Lung (tissue), 12 donors: Measurements from ENCODE around the gene PCDHA1. TPM values are rescaled to one million over a fixed set of nuclear protein-coding genes. Genes with fewer than 3 reads are reported as not detected.
"Not testable (repeated sequence)": the region's sequence is repeated elsewhere in the genome, so short reads cannot be mapped to it uniquely, and the experiment has no call there.

Experiments used
- ATAC-seq: fragments of 200-7000 bp; cut with Tn5 transposase; one replicate; pipeline ENCODE4 v1.9.1; 2020; ENCODE audit warnings: moderate number of reproducible peaks; ENCODE audit not compliant: insufficient read depth, low FRiP score
- DNase-seq, 3 donors: peaks; one replicate each; pipeline ENCODE4 v3.0.0-alpha.2; 2013 to 2017
- H3K27ac ChIP-seq, 2 donors: one replicate each; pipeline ENCODE4 v1.5.1; 2013; ENCODE audit warnings: mild to moderate bottlenecking in 2 of 2, moderate library complexity in 2 of 2, control low read depth in 1 of 2, inconsistent platforms in 1 of 2, low read depth in 1 of 2, low read length in 1 of 2
- H3K27me3 ChIP-seq, 3 donors: one replicate each; pipeline ENCODE4 v1.5.1; 2013; ENCODE audit warnings: low read length in 2 of 3; ENCODE audit not compliant: control insufficient read depth in 3 of 3, insufficient read depth in 3 of 3
- H3K36me3 ChIP-seq, 4 donors: one replicate each; pipeline ENCODE4 v1.5.1; 2013; ENCODE audit warnings: low read length in 4 of 4, mild to moderate bottlenecking in 1 of 4, moderate library complexity in 1 of 4; ENCODE audit not compliant: control insufficient read depth in 4 of 4, insufficient read depth in 4 of 4
- H3K4me1 ChIP-seq, 5 donors: one replicate each; pipeline ENCODE4 v1.5.1; 2013; ENCODE audit warnings: low read length in 5 of 5, mild to moderate bottlenecking in 2 of 5, moderate library complexity in 1 of 5; ENCODE audit not compliant: control insufficient read depth in 5 of 5, insufficient read depth in 5 of 5
- H3K4me3 ChIP-seq: one replicate; pipeline ENCODE4 v1.5.1; 2013; ENCODE audit warnings: mild to moderate bottlenecking, control low read depth, moderate library complexity
- H3K9ac ChIP-seq, 2 donors: one replicate each; pipeline ENCODE4 v1.5.1; 2013; ENCODE audit warnings: low read length in 2 of 2, control low read depth in 1 of 2; ENCODE audit not compliant: insufficient read depth in 1 of 2
- H3K9me3 ChIP-seq, 4 donors: one replicate each; pipeline ENCODE4 v1.5.1; 2013; ENCODE audit warnings: low read length in 3 of 4, mild to moderate bottlenecking in 1 of 4, moderate library complexity in 1 of 4; ENCODE audit not compliant: control insufficient read depth in 4 of 4, insufficient read depth in 3 of 4
- WGBS, 2 donors: extraction: QIAGEN DNeasy Blood & Tissue Kit; methylation state at CpG; one replicate each; pipeline ENCODE4 v1.1.7; 2013; 5-methylcytosine and 5-hydroxymethylcytosine counted together
- polyA plus RNA-seq, 2 donors: library from polyadenylated mRNA; stranded (reverse); fragments of 200-250 nt; gene quantifications; one replicate each; pipeline ENCODE4 v1.2.1, GENCODE V29; 2013
- total RNA-seq, 2 donors: library from RNA; depleted of rRNA in 1 of 2; stranded (reverse); fragments of >200 nt in 1 of 2; gene quantifications; one replicate each; pipeline ENCODE4 v1.2.1, GENCODE V29; 2014 to 2021
- TF ChIP-seq, protein P1 (sequence below): IDR thresholded peaks from 2 replicates; pipeline ENCODE4 v1.5.1; 2012; ENCODE audit warnings: mild to moderate bottlenecking; ENCODE audit errors: control extremely low read depth, extremely low read depth
- donor health status: control.
- donor health status: control.
- donor health status: Bipolar disorder and iron deficiency.
- donor health status: healthy.
- donor health status: DM: yes; HTN: yes; CAD: no.

Gene PCDHA1
- total and polyA plus RNA-seq, 4 donors, result 0.02 to 0.30 TPM; not detected in 2

GRCh38 chr5:140821375-140822280 lies 35.7 kb downstream of the PCDHA1 start, which contains the start of gene PCDHA5:
Gene PCDHA5, plus strand, starts transcription at chr5:140821613.
- ATAC-seq, result no peak

DNA sequence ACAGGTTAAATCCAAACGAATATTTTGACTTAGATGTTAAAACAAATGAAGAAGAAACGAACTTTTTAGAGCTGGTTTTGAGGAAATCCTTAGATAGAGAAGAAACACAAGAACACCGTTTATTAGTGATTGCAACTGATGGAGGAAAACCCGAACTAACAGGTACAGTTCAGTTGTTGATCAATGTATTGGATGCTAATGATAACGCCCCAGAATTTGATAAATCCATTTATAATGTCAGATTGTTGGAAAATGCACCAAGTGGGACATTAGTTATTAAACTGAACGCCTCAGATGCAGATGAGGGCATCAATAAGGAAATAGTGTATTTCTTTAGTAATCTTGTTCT lies 36.3 kb downstream of the PCDHA1 start:
- Histone ChIP-seq H3K9me3 (peaks cover 0 to 19% (median 0%) of the 10 kb centered on the region in 4 donors), H3K9ac (no peak overlapping the region)
- TF ChIP-seq, protein P1, sequence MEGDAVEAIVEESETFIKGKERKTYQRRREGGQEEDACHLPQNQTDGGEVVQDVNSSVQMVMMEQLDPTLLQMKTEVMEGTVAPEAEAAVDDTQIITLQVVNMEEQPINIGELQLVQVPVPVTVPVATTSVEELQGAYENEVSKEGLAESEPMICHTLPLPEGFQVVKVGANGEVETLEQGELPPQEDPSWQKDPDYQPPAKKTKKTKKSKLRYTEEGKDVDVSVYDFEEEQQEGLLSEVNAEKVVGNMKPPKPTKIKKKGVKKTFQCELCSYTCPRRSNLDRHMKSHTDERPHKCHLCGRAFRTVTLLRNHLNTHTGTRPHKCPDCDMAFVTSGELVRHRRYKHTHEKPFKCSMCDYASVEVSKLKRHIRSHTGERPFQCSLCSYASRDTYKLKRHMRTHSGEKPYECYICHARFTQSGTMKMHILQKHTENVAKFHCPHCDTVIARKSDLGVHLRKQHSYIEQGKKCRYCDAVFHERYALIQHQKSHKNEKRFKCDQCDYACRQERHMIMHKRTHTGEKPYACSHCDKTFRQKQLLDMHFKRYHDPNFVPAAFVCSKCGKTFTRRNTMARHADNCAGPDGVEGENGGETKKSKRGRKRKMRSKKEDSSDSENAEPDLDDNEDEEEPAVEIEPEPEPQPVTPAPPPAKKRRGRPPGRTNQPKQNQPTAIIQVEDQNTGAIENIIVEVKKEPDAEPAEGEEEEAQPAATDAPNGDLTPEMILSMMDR, result no peak

More at GRCh38 chr5:140821375-140822280, 35.7 kb downstream of the PCDHA1 start, which contains the start of gene PCDHA5:
- Histone ChIP-seq H3K9me3 (peaks cover 0 to 21% (median 0%) of the 10 kb centered on the region in 4 donors), H3K27me3 (no peaks in the 10 kb centered on the region), H3K36me3 (no peaks in the 10 kb centered on the region), H3K9ac (no peak within 1 kb of the TSS), H3K27ac (no peak within 1 kb of the TSS), H3K4me1 (no peaks in the 10 kb centered on the region), H3K4me3 (no peak within 1 kb of the TSS)
- DNase-seq, result peak in 1 of 3 donors; percentile 10
- TF ChIP-seq, protein P1, result no peak
- WGBS, 2 donors, result 25 to 37% methylated on average over 39 of the region's 39 CpGs

DNA sequence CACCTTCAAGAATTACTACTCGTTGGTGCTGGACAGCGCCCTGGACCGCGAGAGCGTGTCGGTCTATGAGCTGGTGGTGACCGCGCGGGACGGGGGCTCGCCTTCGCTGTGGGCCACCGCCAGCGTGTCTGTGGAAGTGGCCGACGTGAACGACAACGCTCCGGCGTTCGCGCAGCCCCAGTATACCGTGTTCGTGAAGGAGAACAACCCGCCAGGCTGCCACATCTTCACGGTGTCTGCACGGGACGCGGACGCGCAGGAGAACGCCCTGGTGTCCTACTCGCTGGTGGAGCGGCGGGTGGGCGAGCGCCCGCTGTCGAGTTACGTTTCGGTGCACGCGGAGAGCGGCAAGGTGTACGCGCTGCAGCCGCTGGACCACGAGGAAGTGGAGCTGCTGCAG lies 37.0 kb downstream of the PCDHA1 start:
- not testable (repeated sequence) for H3K9ac ChIP-seq, H3K27ac ChIP-seq, ATAC-seq, H3K36me3 ChIP-seq, H3K4me1 ChIP-seq, H3K27me3 ChIP-seq, DNase-seq, H3K4me3 ChIP-seq
- H3K9me3 ChIP-seq, result peaks cover 0 to 20% (median under 1%) of the 10 kb centered on the region in 4 donors
- WGBS, 2 donors, result 50 to 58% methylated on average over 48 of the region's 48 CpGs

More for the DNA sequence above, 36.3 kb downstream of the PCDHA1 start:
- Histone ChIP-seq H3K4me3 (no peak overlapping the region), H3K27ac (no peak overlapping the region), H3K4me1 (no peaks in the 10 kb centered on the region), H3K27me3 (no peaks in the 10 kb centered on the region), H3K36me3 (no peaks in the 10 kb centered on the region)
- ATAC-seq, result no peak
- DNase-seq, result no peak
- WGBS, 2 donors, result 25 to 27% methylated on average over 6 of the region's 6 CpGs

DNA sequence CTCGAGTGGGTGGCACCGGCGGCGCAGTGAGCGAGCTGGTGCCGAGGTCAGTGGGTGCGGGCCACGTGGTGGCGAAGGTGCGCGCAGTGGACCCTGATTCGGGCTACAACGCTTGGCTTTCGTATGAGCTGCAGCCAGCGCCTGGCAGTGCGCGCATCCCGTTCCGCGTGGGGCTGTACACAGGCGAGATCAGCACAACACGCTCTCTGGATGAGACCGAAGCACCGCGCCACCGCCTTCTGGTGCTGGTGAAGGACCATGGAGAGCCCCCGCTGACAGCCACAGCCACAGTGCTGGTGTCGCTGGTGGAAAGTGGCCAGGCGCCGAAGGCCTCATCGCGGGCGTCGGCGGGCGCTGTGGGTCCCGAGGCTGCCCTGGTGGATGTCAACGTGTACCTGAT lies 37.5 kb downstream of the PCDHA1 start:
- no peak overlapping the region for H3K27ac ChIP-seq
- no peak for ATAC-seq
- no peak overlapping the region for H3K9ac ChIP-seq

More for the DNA sequence above, 37.5 kb downstream of the PCDHA1 start:
- no peaks in the 10 kb centered on the region for H3K36me3 ChIP-seq
- H3K9me3 ChIP-seq, result peaks cover 0 to 24% (median 3%) of the 10 kb centered on the region in 4 donors
- no peak overlapping the region for H3K4me3 ChIP-seq
- TF ChIP-seq, protein P1, result no peak
- WGBS, 2 donors, result 55 to 62% methylated on average over 35 to 38 of the region's 38 CpGs
- no peaks in the 10 kb centered on the region for H3K4me1 ChIP-seq
- DNase-seq, result no peak
- peaks cover 0 to 4% (median 0%) of the 10 kb centered on the region in 3 donors for H3K27me3 ChIP-seq
